Nucleus accumbens (tissue), 56 donors: ENCODE measurements around the gene CFB.
"Not testable (repeated sequence)": the region's sequence is repeated elsewhere in the genome, so short reads cannot be mapped to it uniquely, and the experiment has no call there.

Experiments used
- DNase-seq, 56 donors: peaks; one replicate each; lab custom pipeline; 2025; lab: John Stamatoyannopoulos, UW

The CFB gene

DNA sequence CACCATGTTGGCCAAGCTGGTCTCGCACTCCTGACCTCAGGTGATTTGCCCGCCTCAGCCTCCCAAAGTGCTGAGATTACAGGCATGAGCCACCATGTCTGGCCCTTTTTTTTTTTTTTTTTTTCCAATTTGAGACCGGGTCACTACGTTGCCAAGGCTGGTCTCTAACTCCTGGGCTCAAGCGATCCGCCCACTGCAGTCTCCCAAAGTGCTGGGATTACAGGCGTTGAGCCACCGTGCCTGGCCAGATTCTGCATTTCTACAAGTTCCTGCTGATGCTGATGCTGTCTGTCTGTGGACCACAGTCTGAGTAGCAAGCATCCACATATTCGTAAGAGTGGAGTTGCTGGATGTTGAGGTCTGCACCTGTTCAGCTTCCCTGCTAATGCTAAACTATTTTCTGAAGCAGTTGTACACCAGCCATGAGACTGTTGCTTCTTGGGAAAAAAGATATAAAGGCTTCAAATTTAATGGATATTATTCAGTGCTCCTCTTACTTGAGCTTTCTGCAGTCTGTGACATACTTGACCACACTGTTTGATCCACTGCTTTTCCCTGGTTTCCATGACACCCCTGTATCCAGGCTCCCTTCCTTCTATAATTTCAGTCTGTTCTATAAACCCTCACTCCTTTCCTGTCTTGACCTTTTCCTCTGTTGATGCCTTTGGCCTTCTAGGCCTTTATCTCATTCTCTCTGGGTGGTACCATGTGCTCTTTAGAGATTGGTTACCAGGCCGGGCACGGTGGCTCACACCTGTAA is 33.9 kb upstream of the CFB start:
- no peak for DNase-seq

DNA sequence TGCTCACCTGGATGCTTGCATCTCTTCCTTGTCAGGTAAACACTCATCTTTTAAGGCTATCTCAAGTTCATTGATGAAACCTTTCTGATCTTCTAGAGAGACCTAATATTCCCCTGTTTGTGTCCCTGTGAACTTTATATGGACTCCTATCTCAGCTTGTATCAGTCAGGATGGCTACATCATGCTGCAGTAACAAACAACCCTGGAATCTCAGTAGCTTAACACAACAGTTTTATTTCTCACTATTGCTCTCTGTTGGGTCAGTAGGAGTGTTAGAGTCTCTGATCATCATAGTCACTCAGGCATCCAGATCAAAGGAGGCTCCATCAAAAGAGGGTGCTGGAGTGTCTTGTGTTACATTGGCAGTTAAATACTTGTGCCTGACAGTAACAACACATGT is 30.5 kb upstream of the CFB start:
- no peak for DNase-seq

DNA sequence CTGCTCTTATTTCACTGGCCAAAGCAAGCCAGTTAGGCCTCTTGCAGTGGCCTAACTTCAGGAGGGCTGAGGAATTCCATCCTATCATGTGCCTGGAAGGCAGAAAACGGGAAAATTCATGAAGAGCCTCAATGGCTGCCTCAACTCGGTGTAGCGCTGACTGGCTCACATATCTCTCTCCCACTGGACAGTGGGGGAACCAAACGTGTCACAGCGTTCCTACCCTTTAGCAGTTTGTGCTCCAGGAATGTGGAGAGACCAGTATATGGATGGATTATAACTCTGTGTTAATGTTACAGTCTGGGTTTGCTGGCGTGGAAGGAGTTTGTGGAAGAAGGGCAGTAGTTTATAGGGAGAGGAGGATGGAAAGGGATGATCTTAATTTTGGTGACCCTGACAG is 30.1 kb upstream of the CFB start:
- no peak for DNase-seq

DNA sequence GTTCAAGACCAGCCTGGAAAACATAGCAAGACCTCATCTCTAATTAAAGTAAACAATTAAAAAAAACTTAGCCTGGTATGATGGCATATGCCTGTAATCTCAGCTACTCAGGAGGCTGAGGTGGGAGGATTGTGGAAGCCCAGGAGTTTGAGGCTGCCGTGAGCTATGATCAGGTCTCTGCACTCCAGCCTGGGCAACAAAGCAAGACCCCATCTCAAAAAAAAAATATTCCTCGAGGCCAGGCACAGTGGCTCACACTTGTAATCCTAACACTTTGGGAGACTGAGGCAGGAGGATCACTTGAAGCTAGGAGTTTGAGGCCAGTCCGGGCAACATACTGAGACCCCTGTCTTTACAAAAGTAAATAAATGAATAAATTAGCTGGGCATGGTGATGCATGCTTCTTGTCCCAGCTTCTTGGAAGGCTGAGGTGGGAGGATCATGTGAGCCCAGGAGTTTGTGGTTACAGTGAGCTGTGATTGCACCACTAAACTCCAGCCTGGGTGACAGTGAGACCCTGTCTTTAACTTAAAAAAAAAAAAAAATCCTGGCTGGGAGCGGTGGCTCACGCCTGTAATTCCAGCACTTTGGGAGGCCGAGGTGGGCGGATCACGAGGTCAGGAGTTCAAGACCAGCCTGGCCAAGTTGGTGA is 27.7 kb upstream of the CFB start:
- DNase-seq: no peak

DNA sequence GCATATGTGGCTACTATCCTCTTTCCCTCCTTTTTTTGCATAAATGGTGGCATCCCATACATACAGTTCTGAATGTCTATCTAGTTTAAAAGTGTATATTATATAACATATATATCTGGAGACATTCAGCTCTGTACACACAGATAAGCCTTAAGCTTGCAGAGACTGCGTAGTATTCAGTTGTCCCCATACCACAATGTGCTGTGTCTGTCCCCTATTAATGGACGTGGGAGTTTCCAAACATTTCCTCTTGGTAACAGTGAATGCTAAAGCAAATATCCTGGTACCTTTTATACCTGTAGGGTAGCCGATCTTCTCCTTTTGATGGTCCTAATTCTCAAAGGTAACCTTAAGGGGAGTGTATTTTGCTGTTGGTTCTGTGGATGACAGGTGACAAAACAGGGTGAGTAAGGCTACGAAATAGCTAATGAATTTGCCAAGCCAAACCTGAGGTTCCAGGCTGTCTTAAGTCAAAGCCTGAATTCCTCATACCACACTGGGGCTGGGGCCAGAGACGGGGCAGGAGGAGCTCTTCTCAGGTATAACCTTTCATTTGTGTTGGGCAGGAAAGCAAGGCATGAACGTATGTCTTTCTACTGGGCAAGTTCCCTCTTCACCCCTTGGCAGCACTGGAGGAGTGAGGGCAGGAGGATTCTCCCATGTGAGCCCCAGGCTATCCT is 26.1 kb upstream of the CFB start:
- DNase-seq: no peak

DNA sequence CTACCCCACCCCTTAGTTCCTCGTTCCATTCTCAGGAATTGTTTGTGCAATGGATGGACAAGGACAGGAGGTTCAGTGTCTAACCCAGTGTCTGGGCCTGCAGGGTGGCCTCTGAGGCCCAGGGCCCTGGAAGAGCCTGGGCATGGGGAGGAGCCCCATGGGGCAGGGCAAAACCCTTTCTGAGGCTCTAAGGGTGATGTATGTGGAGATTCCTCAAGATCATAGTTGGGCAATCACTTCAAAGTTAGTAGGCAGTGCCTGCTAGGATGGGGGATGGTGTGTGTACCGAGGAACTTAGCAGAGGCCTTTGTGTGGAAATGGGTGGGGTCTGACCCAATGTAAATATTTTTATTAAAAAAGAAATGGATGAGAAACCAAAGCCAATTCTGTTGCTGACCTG is 25.1 kb upstream of the CFB start:
- DNase-seq: no peak

DNA sequence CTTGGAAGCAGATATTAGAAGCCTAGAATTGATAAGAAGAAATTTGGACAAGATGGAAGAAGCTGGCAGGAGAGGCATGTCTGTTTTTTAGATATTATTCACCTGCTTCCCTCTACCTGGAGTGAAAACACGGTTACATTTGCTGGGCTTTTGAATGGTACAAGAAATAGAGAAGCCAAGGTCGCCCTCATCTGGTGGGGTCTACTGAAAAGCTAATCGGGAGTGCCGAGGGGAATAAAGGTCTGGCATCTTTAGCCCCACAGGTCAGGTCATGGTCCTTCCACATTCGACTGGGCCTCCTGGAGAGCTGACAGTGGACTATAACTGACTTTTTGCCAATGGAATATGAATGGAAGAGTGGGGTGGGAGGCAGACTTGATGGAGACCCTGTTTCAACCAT is 23.0 kb upstream of the CFB start:
- DNase-seq: peak in 1 of 56 donors; percentile 36

DNA sequence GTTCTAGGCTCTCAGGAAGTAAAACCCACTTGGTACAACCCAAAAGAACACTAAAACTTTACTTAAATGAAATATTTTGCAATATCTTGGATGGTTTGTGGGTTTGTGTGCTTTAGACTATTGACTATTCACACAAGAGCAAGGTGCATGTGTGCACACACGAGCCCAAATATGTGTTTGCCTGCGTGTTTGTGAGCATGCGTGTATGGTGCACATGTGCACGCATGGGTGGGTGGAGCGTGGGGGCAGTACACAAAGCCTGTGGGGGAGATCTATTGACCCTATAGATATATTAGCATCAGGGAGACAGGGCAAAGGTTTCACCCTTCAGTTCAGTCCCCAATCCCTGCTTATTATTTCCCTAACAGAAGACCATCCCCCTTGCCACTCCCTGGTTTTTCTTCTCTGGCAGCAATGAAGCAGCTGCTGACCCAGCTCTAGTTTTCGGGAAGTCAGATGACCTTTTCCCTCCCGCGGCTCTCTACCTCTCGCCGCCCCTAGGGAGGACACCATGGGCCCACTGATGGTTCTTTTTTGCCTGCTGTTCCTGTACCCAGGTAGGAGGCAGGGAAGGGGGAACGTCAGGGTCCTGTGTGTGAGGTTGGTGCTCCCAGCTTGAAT is 18.5 kb upstream of the CFB start, which contains the start of gene C2:
TSS of gene C2 (plus strand) at position 476 of the 621 bp plus-strand sequence. CDS start at position 512, 36 bp downstream.
- DNase-seq: no peak

DNA sequence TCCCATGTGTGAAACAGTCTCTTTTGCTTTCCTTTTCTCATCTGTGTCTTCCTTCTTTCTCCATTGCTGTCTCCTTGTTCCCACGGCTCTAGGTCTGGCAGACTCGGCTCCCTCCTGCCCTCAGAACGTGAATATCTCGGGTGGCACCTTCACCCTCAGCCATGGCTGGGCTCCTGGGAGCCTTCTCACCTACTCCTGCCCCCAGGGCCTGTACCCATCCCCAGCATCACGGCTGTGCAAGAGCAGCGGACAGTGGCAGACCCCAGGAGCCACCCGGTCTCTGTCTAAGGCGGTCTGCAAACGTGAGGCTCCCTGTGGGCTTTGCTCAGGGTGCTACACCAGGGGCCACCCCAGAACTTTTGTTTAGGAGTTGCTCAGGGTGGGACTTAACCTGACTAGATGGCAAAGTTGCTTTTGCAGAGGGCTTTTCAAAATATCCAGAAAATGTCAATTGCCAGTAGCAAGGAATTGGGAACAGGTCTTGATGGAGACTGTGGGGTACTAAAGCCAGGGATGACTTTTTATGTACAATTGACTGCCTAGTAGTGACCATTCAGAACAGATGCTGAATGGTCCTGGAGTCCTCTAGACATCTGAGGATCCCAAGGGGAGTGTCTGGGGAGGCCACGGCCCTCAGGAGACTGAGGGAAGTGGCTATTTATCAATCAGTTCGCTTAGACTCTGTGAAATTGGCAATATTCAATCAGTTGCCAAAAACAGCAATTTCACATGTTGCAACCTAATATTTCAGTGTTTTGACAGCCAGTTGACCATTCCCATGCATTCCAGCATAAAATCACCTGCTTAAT is 17.8 kb upstream of the CFB start:
- DNase-seq: no peak

DNA sequence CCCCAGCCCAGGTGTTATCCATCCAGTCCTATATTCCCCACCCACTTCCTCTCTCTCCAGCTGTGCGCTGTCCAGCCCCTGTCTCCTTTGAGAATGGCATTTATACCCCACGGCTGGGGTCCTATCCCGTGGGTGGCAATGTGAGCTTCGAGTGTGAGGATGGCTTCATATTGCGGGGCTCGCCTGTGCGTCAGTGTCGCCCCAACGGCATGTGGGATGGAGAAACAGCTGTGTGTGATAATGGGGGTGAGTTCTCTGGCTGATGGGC is 17.3 kb upstream of the CFB start:
- no peak for DNase-seq

DNA sequence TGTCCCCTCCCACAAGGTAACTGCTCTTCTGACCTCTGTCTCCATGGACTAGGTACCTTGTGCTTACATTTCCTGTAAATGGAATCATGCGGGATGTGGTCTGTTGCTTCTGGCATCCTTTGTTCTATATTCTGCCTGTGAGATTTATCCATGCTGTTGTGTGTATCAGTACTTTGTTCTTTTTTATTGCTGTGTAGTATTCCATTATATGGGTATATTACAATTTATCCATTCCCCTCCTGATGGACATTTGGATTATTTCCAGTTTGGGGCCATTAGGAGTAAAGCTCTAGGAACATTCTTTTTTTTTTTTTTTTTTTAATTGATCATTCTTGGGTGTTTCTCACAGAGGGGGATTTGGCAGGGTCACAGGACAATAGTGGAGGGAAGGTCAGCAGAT is 14.9 kb upstream of the CFB start:
- no peak for DNase-seq

DNA sequence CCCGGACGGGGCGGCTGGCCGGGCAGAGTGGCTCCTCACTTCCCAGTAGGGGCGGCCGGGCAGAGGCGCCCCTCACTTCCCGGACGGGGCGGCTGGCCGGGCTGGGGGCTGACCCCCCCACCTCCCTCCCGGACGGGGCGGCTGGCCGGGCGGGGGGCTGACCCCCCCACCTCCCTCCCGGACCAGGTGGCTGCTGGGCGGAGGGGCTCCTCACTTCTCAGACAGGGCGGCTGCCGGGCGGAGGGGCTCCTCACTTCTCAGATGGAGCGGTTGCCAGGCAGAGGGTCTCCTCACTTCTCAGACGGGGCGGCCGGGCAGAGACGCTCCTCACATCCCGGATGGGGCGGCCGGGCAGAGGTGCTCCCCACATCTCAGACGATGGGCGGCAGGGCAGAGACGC is 13.8 kb upstream of the CFB start:
- DNase-seq: not testable (repeated sequence)

DNA sequence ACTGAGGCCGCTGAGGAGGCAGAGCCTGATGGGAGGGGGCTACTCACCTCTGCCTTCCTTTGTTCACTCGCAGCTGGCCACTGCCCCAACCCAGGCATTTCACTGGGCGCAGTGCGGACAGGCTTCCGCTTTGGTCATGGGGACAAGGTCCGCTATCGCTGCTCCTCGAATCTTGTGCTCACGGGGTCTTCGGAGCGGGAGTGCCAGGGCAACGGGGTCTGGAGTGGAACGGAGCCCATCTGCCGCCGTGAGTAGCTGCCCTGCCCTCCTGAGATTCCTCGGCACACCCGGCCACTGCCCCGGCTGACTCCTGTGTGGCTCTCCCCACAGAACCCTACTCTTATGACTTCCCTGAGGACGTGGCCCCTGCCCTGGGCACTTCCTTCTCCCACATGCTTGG is 12.4 kb upstream of the CFB start:
- no peak for DNase-seq

DNA sequence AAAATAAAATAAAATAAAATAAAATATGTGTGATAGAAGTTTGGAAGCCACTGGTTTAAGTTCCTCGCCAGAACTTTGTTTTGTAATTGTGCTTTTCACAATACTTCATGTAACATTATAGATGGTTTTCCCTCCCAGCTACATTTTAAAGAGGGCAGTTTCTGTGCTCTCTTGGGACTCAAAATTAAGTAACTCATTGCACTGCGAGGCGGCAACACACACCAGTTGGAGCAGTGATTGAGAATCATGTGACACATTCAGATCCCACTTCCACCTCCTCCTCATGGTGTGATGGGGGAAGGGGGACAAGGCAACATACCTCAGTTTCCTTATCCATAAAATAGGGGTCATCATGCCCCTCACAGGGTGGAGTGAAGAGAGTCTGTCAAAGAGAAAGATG is 10.9 kb upstream of the CFB start:
- no peak for DNase-seq

DNA sequence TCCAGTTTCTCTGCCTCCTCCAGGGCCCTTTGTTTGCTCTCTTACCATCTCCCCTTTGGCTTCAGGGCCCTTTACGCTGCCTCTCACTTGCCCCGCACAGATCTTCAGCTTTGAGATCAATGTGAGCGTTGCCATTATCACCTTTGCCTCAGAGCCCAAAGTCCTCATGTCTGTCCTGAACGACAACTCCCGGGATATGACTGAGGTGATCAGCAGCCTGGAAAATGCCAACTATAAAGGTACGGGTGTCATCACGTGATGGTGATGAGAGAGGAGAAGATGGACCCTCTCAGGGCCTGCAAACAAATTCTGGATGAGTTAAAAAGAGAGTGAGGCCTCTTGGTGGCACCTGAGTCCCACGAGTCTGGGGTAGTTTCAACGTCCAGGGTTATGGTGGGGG is 10.1 kb upstream of the CFB start:
- DNase-seq: no peak

DNA sequence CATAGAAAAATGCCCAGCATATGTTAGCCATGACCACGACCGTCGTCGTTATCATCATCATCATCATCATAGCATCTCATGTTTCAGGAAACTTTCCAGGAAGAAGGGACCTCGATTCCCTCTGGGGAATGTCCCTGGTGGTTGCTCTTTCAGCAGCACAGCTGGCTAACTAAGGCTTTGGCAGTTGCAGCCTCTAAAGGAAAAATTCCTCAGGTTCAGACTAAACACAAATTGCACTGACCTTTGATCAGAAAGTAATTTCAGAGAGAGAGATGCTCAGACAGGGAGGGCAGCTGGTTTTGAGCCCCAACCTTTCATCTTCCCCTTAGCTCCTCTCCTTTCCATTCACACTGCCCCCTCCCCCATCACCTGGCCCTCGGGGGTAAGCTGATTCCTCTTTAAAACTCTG is 5.6 kb upstream of the CFB start:
- no peak for DNase-seq

DNA sequence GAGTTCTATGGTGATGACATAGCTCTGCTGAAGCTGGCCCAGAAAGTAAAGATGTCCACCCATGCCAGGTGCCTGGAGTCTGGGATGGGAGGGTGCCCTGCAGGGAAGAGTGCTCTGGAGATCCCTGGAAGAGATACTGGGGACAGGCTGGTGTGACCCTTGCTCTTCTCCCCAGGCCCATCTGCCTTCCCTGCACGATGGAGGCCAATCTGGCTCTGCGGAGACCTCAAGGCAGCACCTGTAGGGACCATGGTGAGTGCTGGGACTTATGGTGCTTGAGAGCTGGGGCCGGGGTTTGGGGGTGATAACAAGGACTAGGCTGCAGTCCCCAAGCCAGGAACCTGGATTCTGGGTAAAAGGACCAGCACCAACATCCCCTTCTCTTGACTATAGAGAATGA is 2.2 kb upstream of the CFB start:
- DNase-seq: no peak

DNA sequence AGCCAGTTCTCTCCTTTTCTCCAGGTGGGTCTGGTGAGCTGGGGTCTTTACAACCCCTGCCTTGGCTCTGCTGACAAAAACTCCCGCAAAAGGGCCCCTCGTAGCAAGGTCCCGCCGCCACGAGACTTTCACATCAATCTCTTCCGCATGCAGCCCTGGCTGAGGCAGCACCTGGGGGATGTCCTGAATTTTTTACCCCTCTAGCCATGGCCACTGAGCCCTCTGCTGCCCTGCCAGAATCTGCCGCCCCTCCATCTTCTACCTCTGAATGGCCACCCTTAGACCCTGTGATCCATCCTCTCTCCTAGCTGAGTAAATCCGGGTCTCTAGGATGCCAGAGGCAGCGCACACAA is 765 bp upstream of the CFB start:
- no peak for DNase-seq

DNA sequence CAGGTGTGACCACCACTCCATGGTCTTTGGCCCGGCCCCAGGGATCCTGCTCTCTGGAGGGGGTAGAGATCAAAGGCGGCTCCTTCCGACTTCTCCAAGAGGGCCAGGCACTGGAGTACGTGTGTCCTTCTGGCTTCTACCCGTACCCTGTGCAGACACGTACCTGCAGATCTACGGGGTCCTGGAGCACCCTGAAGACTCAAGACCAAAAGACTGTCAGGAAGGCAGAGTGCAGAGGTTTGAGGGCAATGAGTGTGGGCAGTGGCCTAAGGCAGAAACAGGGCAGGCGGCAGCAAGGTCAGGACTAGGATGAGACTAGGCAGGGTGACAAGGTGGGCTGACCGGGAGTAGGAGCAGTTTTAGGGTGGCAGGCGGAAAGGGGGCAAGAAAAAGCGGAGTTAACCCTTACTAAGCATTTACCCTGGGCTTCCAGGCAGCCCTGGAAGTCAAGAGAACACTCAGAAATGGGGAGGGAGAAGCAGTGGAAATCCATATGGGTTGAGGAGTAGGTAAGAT is 533 bp downstream of the CFB start:
- no peak for DNase-seq

DNA sequence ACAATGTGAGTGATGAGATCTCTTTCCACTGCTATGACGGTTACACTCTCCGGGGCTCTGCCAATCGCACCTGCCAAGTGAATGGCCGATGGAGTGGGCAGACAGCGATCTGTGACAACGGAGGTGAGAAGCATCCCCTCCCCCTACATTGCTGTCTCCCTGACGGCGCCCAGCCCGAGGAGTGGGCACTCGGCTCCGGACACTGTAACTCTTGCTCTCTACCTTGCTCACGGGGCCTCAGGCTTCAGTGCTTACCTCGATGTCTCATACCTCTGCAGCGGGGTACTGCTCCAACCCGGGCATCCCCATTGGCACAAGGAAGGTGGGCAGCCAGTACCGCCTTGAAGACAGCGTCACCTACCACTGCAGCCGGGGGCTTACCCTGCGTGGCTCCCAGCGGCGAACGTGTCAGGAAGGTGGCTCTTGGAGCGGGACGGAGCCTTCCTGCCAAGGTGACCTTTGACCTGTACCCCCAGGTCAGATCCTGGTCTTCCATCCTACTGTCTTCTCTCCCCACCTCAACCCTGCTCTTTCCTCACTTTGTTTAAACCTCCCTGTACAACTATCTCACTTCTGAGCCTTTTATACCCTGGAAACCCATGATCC is 1.3 kb downstream of the CFB start:
- no peak for DNase-seq
